H9 (cell line): ENCODE data around the gene CLRN1. TPM values are rescaled to one million over a fixed set of nuclear protein-coding genes. Genes with fewer than 3 reads are reported as not detected.

Source experiments
- DNase-seq: peaks from one replicate; pipeline ENCODE4 v3.0.0-alpha.2; 2017
- H2AFZ ChIP-seq: one replicate; pipeline ENCODE4 v1.6.1; 2013; ENCODE audit warnings: mild to moderate bottlenecking, low read length, control low read depth, moderate library complexity
- H2AK5ac ChIP-seq: 2 replicates; pipeline ENCODE4 v1.6.1; 2013; ENCODE audit warnings: low read length, control low read depth, mixed read lengths; ENCODE audit not compliant: insufficient read length
- H2BK120ac ChIP-seq: one replicate; pipeline ENCODE4 v1.6.1; 2013; ENCODE audit warnings: low read depth, mild to moderate bottlenecking, low read length, control low read depth, inconsistent platforms; ENCODE audit not compliant: poor library complexity, severe bottlenecking
- H2BK12ac ChIP-seq: 2 replicates; pipeline ENCODE4 v1.6.1; 2013; ENCODE audit warnings: low read length, control low read depth, mixed read lengths, low read depth; ENCODE audit not compliant: insufficient read length
- H2BK15ac ChIP-seq: 2 replicates; pipeline ENCODE4 v1.6.1; 2013; ENCODE audit warnings: low read depth, low read length, control low read depth
- H2BK20ac ChIP-seq: one replicate; pipeline ENCODE4 v1.6.1; 2013; ENCODE audit warnings: low read depth, mild to moderate bottlenecking, low read length, control low read depth, inconsistent platforms; ENCODE audit not compliant: poor library complexity, severe bottlenecking
- H2BK5ac ChIP-seq: 2 replicates; pipeline ENCODE4 v1.6.1; 2013; ENCODE audit warnings: low read length, control low read depth, mixed read lengths; ENCODE audit not compliant: insufficient read length
- H3K14ac ChIP-seq: 2 replicates; pipeline ENCODE4 v1.6.1; 2013; ENCODE audit warnings: low read length, control low read depth; ENCODE audit not compliant: insufficient read depth
- H3K18ac ChIP-seq: 2 replicates; pipeline ENCODE4 v1.6.1; 2013; ENCODE audit warnings: low read depth, mild to moderate bottlenecking, mixed read lengths, low read length, control low read depth; ENCODE audit not compliant: insufficient read length
- H3K23ac ChIP-seq: 2 replicates; pipeline ENCODE4 v1.6.1; 2013; ENCODE audit warnings: low read length, control low read depth, mixed read lengths, low read depth; ENCODE audit not compliant: insufficient read length
- H3K23me2 ChIP-seq: 2 replicates; pipeline ENCODE4 v1.6.1; 2013; ENCODE audit warnings: low read depth, mild to moderate bottlenecking, mixed read lengths, low read length, control low read depth; ENCODE audit not compliant: insufficient read length, poor library complexity, severe bottlenecking
- H3K27ac ChIP-seq: 2 replicates; pipeline ENCODE4 v1.5.1; 2013; ENCODE audit warnings: low read length, control low read depth, mixed read lengths, low read depth; ENCODE audit not compliant: insufficient read length
- H3K27me3 ChIP-seq: 2 replicates; pipeline ENCODE4 v1.6.1; 2013; ENCODE audit warnings: low read length, control low read depth, inconsistent platforms; ENCODE audit not compliant: insufficient read depth
- H3K4ac ChIP-seq: 2 replicates; pipeline ENCODE4 v1.6.1; 2013; ENCODE audit warnings: low read depth, mild to moderate bottlenecking, control low read depth, inconsistent platforms, low read length, moderate library complexity
- H3K4me1 ChIP-seq: 2 replicates; pipeline ENCODE4 v1.6.1; 2013; ENCODE audit warnings: low read length, control low read depth, inconsistent platforms; ENCODE audit not compliant: insufficient read depth
- H3K4me2 ChIP-seq: 2 replicates; pipeline ENCODE4 v1.6.1; 2013; ENCODE audit warnings: low read length, control low read depth, mixed read lengths; ENCODE audit not compliant: insufficient read length, insufficient read depth
- H3K56ac ChIP-seq: 2 replicates; pipeline ENCODE4 v1.6.1; 2013; ENCODE audit warnings: low read depth, mild to moderate bottlenecking, mixed read lengths, low read length, control low read depth; ENCODE audit not compliant: insufficient read length
- H3K79me1 ChIP-seq: 2 replicates; pipeline ENCODE4 v1.6.1; 2013; ENCODE audit warnings: low read depth, mild to moderate bottlenecking, moderate library complexity, low read length, control low read depth, inconsistent platforms; ENCODE audit not compliant: insufficient read depth, poor library complexity, severe bottlenecking
- H3K79me2 ChIP-seq: 2 replicates; pipeline ENCODE4 v1.6.1; 2013; ENCODE audit warnings: low read length, control low read depth, inconsistent platforms; ENCODE audit not compliant: insufficient read depth
- H3K9ac ChIP-seq: 2 replicates; pipeline ENCODE4 v1.6.1; 2013; ENCODE audit warnings: low read length, control low read depth, mixed read lengths; ENCODE audit not compliant: insufficient read length; ENCODE audit errors: extremely low read depth
- H3K9me3 ChIP-seq: one replicate; pipeline ENCODE4 v1.6.1; 2013; ENCODE audit warnings: low read depth, low read length, inconsistent platforms; ENCODE audit not compliant: control insufficient read depth
- H3T11ph ChIP-seq: one replicate; pipeline ENCODE4 v1.6.1; 2013; ENCODE audit warnings: mild to moderate bottlenecking, low read length, control low read depth, inconsistent platforms
- H4K20me1 ChIP-seq: one replicate; pipeline ENCODE4 v1.6.1; 2013; ENCODE audit not compliant: control insufficient read depth, insufficient read length, insufficient read depth
- H4K5ac ChIP-seq: 2 replicates; pipeline ENCODE4 v1.6.1; 2013; ENCODE audit warnings: low read depth, mild to moderate bottlenecking, mixed read lengths, low read length, control low read depth; ENCODE audit not compliant: insufficient read length
- H4K8ac ChIP-seq: replicated peaks from 2 replicates; pipeline ENCODE4 v1.6.1; 2013; ENCODE audit warnings: low read length, control low read depth, mixed read lengths, low read depth; ENCODE audit not compliant: insufficient read length
- H4K91ac ChIP-seq: 2 replicates; pipeline ENCODE4 v1.6.1; 2013; ENCODE audit warnings: low read depth, mild to moderate bottlenecking, moderate library complexity, mixed read lengths, low read length, control low read depth; ENCODE audit not compliant: insufficient read length
- H3K27ac Mint-ChIP-seq, 3 experiments: 2 replicates in 2 of 3; 3 replicates in 1 of 3; pipeline ENCODE4 v1.8.0; 2020 to 2021; ENCODE audit warnings: mixed read lengths in 3 of 3, mild to moderate bottlenecking in 1 of 3, moderate library complexity in 1 of 3
- H3K27me3 Mint-ChIP-seq: 2 replicates; pipeline ENCODE4 v1.8.0; 2021; ENCODE audit warnings: low read depth, mild to moderate bottlenecking, moderate library complexity, mixed read lengths
- H3K36me3 Mint-ChIP-seq, 3 experiments: 2 replicates in 2 of 3; 3 replicates in 1 of 3; pipeline ENCODE4 v1.8.0; 2020 to 2021; ENCODE audit warnings: low read depth in 3 of 3, mixed read lengths in 3 of 3; ENCODE audit not compliant: insufficient read depth in 1 of 3
- H3K4me1 Mint-ChIP-seq, 2 experiments: 2 replicates each; pipeline ENCODE4 v1.8.0; 2020; ENCODE audit warnings: mixed read lengths in 2 of 2
- H3K4me3 Mint-ChIP-seq, 2 experiments: 2 replicates in 1 of 2; 3 replicates in 1 of 2; pipeline ENCODE4 v1.8.0; 2020 to 2021; ENCODE audit warnings: mild to moderate bottlenecking in 2 of 2, mixed read lengths in 2 of 2, moderate library complexity in 1 of 2
- H3K9me3 Mint-ChIP-seq, 2 experiments: 2 replicates in 1 of 2; 3 replicates in 1 of 2; pipeline ENCODE4 v1.8.0; 2020; ENCODE audit warnings: mild to moderate bottlenecking in 2 of 2, mixed read lengths in 2 of 2, moderate library complexity in 1 of 2
- CTCF ChIP-seq: fragments of 200-600 bp; sonication (generic); conservative IDR thresholded peaks from 3 replicates; pipeline ENCODE4 v1.8.0; 2021; ENCODE audit warnings: antibody characterized with exemption, mild to moderate bottlenecking
- WGBS: extraction: QIAGEN DNeasy Blood & Tissue Kit; methylation state at CpG from one replicate; pipeline ENCODE4 v1.1.7; 2013; ENCODE audit warnings: missing lambda C conversion rate, low lambda C conversion rate, mixed read lengths; ENCODE audit not compliant: insufficient read length; ENCODE audit errors: extremely low coverage; 5-methylcytosine and 5-hydroxymethylcytosine counted together
- total RNA-seq: library from RNA; stranded (reverse); gene quantifications from 2 replicates; pipeline ENCODE4 v1.2.1, GENCODE V29; 2021

Gene CLRN1
- total RNA-seq, 1 experiment from 2014 or later = not detected

DNA sequence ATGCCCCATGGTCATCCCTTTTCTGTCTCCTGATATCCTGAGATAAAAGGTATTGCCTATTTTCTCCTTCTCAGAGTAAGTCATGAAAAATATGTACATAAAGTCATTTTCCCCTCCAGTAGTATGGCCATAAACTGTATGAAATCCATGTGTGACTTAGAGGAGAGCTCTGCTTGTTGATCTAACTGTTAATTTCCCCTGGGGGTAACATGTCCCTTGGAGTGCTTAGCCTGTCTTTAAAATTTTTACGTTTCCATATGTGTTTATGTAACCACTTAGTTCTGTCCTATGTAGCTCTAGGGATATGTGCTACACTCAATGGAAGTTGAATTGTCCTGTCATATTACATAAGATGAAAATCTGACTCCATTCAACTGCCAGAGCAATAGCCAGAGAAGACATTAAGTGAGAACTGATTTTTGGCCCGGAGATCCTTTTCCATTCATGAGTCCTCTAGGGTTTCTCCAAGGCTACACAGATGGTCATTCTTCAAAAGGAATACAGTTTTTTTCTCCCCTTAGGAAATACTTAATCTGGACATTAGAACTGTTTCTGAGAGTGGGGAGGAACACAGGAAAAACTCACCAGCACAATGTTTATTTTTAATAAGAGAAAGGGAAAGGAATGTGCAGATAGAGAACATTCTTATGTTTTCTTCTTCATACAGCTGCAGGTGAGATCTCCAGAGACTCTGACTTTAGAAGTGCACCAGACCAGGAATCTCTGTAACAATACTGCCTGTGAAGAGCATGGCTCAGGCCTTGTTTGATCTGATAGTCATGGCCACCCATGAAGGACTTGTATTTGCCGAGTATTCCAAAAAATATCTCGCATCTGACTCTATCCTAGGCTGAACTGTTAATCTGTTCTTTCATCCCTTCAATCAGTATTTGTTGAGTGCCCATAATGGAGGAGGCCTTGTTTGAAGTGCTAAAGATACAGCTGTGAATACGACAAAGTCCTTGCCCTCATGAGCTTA, 29.8 kb upstream of the CLRN1 start:
- no peak overlapping the region for H2BK120ac ChIP-seq
- no peak overlapping the region for H2AFZ ChIP-seq
- no peak overlapping the region for H3K14ac ChIP-seq
- no peaks in the 10 kb centered on the region for H3K27me3 ChIP-seq
- no peak overlapping the region for H3K18ac ChIP-seq
- Mint-ChIP-seq H3K4me3 (no peak overlapping the region), H3K9me3 (no peaks in the 10 kb centered on the region), H3K27ac (no peak overlapping the region), H3K4me1 (peaks cover 6 to 7% of the 10 kb centered on the region in 2 experiments), H3K36me3 (no peaks in the 10 kb centered on the region; a peak in 1 of 7 replicates), H3K27me3 (no peaks in the 10 kb centered on the region)
- H3K4me2 ChIP-seq = no peak overlapping the region
- H3K56ac ChIP-seq = no peak overlapping the region
- no peaks in the 10 kb centered on the region for H4K20me1 ChIP-seq
- no peak overlapping the region for H3K9ac ChIP-seq
- H4K91ac ChIP-seq = no peak overlapping the region
- H3K23ac ChIP-seq = no peak overlapping the region
- no peak overlapping the region for H4K8ac ChIP-seq
- no peak overlapping the region for H2BK12ac ChIP-seq
- no peak overlapping the region for H4K5ac ChIP-seq
- TF ChIP-seq CTCF = no peak
- H2BK15ac ChIP-seq = no peak overlapping the region
- no CpG with 5 or more reads among the region's 5 CpGs for WGBS
- H3K23me2 ChIP-seq = no peaks in the 10 kb centered on the region
- DNase-seq = no peak
- no peaks in the 10 kb centered on the region for H3K79me2 ChIP-seq
- no peak overlapping the region for H3T11ph ChIP-seq
- H3K4me1 ChIP-seq = peaks cover 6% of the 10 kb centered on the region
- no peak overlapping the region for H2BK20ac ChIP-seq
- H3K79me1 ChIP-seq = no peaks in the 10 kb centered on the region
- no peak overlapping the region for H3K27ac ChIP-seq
- H3K9me3 ChIP-seq = no peaks in the 10 kb centered on the region
- H3K4ac ChIP-seq = no peak overlapping the region
- H2AK5ac ChIP-seq = no peak overlapping the region
- H2BK5ac ChIP-seq = no peak overlapping the region
